Adrenal gland (tissue), 5 donors: Measurements from ENCODE around the gene SP6.

ENCODE experiments used
- CTCF ChIP-seq, 6 experiments: fragments of 450-650 bp in 4 of 6; fragments of 200-600 bp in 2 of 6; sonication (generic) in 1 of 6; IDR thresholded peaks; 1 replicate in 5 of 6; 2 replicates in 1 of 6; pipeline versions ENCODE4 v1.5.1 to v1.8.0; 2016 to 2021; ENCODE audit warnings: antibody characterized with exemption in 6 of 6, mild to moderate bottlenecking in 2 of 6, moderate library complexity in 1 of 6
- POLR2A ChIP-seq, 2 donors: fragments of 450-650 bp; IDR thresholded peaks; one replicate each; pipeline ENCODE4 v1.6.1; 2017; ENCODE audit warnings: antibody characterized with exemption in 2 of 2, mild to moderate bottlenecking in 2 of 2, moderate library complexity in 1 of 2
- donor health status: DM: no; HTN: no; CAD: no.

- no peak for TF ChIP-seq CTCF (IDR thresholded peaks at IDR 0.05)
- no peak for TF ChIP-seq POLR2A (IDR thresholded peaks at IDR 0.05)
Observed at GRCh38 chr17:47852113-47852949, 1.4 kb upstream of the SP6 start.
